ENCODE results near the gene CDH13.
"Not testable (repeated sequence)": the region's sequence is repeated elsewhere in the genome, so short reads cannot be mapped to it uniquely, and the experiment has no call there.

Gene CDH13

GRCh38 chr16:82891918-82892317 lies 265.1 kb downstream of the CDH13 start:
- no peak for DNase-seq (ENCODE audit: low read depth)

GRCh38 chr16:82892324-82892723 lies 265.6 kb downstream of the CDH13 start:
- DNase-seq (ENCODE audit: low read depth), result no peak

GRCh38 chr16:82895843-82896242 lies 269.1 kb downstream of the CDH13 start:
- DNase-seq (ENCODE audit: low read depth), result no peak

GRCh38 chr16:82899006-82899405 lies 272.2 kb downstream of the CDH13 start:
- DNase-seq (ENCODE audit: low read depth), result no peak

- no peak for DNase-seq (ENCODE audit: low read depth)
Measured at GRCh38 chr16:82899731-82900450, 273.1 kb downstream of the CDH13 start.

- no peak for DNase-seq (ENCODE audit: low read depth)
Measured at GRCh38 chr16:82900559-82900958, 273.8 kb downstream of the CDH13 start.

- no peak for DNase-seq (ENCODE audit: low read depth)
Measured at GRCh38 chr16:82911925-82912324, 285.2 kb downstream of the CDH13 start.

- no peak for DNase-seq (ENCODE audit: low read depth)
Measured at GRCh38 chr16:82915139-82915824, 288.5 kb downstream of the CDH13 start.

- no peak for DNase-seq (ENCODE audit: low read depth)
Measured at GRCh38 chr16:82917886-82918595, 291.3 kb downstream of the CDH13 start.

- no peak for DNase-seq (ENCODE audit: low read depth)
Measured at GRCh38 chr16:82924075-82924854, 297.5 kb downstream of the CDH13 start.

- no peak for DNase-seq (ENCODE audit: low read depth)
Measured at GRCh38 chr16:82926500-82926899, 299.7 kb downstream of the CDH13 start.

- not testable (repeated sequence) for DNase-seq (ENCODE audit: low read depth)
Measured at GRCh38 chr16:82933933-82934332, 307.2 kb downstream of the CDH13 start.

- DNase-seq (ENCODE audit: low read depth), result no peak
Measured at GRCh38 chr16:82935766-82936165, 309.0 kb downstream of the CDH13 start.

- no peak for DNase-seq (ENCODE audit: low read depth)
Measured at GRCh38 chr16:82936941-82937551, 310.3 kb downstream of the CDH13 start.

GRCh38 chr16:82937926-82938520 lies 311.3 kb downstream of the CDH13 start:
- DNase-seq (ENCODE audit: low read depth), result no peak

GRCh38 chr16:82943371-82943770 lies 316.6 kb downstream of the CDH13 start:
- no peak for DNase-seq (ENCODE audit: low read depth)

GRCh38 chr16:82945420-82946101 lies 318.8 kb downstream of the CDH13 start:
- peak; percentile 2 for DNase-seq (ENCODE audit: low read depth)

- no peak for DNase-seq (ENCODE audit: low read depth)
Measured at GRCh38 chr16:82947698-82948097, 320.9 kb downstream of the CDH13 start.

GRCh38 chr16:82949016-82949415 lies 322.2 kb downstream of the CDH13 start:
- DNase-seq (ENCODE audit: low read depth), result no peak

GRCh38 chr16:82953517-82953916 lies 326.7 kb downstream of the CDH13 start:
- no peak for DNase-seq (ENCODE audit: low read depth)

All from activated gamma-delta T cell treated with anti-CD3 and anti-CD28 coated beads, Interleukin-2, amount 50 U/mL, for 16 hours (primary cell).